ENCODE measurements around the gene PRDM15.

- TF ChIP-seq POLR2A (IDR thresholded peaks at IDR 0.05) (no peak), POLR2AphosphoS5 (IDR thresholded peaks at IDR 0.05) (no peak), CTCF (IDR thresholded peaks at IDR 0.05) (no peak), EP300 (IDR thresholded peaks at IDR 0.05) (no peak)
Observed at GRCh38 chr21:41781050-41781410, 98.1 kb downstream of the PRDM15 start.
